ENCODE measurements around the gene SRGAP3.

Gene SRGAP3

DNA sequence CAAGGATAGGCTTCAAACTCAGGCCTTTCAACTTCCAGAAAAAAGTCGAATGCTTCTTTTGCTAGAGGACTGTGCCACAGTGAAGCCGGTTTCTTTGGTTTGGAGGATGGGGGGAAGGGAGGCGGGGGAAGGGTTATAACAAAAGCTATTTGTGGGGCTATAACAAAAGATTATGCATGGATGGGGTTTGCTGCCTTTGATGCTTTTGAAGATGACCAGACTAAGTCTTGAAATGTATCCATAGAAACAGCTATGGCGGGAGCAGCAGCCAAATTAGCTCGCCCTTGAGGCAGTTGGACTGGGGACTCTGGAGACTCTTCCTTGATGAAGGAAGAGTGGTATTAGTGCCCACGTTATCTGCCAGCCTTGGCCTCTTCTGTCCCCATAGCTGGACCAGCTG, 47.5 kb downstream of the SRGAP3 start:
- DNase-seq (ENCODE audit: low spot score), result no peak

DNA sequence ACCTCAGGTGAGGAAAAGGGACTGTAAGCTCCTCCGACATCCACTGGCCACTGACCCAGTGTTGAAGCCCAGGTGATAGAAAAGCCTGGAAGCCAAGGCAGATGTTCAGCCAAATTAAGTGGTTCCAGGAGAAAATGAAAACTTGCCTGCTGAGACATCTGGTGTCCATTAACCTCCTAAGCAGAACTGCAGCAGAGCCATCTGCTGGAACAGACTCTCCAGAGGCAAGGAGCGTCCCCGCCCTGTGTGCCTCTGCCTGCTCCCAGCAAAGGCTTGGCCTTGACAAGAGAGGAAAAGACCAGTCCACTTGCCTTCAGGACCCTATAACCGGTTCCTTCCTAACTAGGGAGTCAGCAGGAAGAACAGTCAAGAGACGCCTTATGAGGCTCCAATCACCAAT, 48.2 kb downstream of the SRGAP3 start:
- DNase-seq (ENCODE audit: low spot score), result no peak

DNA sequence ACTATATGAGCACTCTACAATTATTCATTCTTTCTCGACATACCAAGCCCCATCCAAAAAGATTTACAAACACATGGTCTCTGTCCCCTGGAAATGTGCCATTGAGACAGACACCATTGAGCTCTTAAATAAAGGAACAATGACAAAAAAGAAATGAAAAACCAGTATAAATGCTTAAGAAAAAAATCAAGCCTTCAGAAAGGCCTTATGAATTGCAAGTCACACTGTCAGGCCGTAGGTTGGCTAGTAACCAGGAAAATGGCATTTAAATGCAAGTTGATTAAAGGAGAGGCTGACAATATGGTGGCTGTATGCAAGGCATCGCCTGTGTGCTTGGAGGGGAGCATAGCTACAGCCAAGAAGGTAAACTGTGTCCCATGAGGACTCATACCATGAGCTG, 49.7 kb downstream of the SRGAP3 start:
- DNase-seq (ENCODE audit: low spot score), result no peak

DNA sequence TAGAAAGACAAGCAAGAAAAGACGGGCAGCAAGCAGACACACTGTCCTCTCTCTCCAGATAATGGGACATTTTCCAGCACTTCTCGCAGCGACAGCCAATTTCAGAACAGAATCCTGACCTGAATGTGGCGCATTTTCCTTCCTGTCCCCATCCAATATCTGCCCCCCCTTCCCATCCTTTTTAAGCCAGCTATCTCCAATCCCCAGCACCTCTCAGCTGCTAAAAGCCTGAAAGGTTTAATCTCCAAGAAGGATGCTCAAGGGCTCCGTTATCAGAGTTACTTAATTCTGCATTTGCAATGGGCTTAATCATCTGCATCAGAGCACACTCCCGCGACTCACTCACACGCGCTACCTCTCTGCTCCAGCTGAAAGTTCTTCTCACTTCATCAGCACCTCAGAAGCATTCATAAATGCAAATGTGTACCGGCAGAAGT, 50.5 kb downstream of the SRGAP3 start:
- no peak for DNase-seq (ENCODE audit: low spot score)

DNA sequence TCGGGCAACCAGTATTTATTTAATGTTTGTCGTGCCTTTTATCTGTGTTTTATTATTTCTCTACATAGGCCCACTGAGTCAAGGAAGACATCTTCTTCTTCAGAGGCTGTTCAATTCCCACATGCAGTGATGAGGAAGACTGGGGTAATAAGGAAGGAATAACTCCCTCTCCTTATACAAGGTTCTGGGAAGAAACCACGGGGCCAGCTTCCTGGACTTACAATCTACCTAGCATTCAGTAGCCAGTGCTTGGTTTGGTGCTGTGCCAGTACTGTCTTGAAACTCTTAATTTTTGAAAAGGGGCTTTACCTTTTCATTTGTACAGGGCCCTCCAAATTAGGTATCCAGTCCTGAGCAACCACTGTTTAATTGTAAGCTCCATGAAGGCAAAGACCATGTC, 51.2 kb downstream of the SRGAP3 start:
- DNase-seq (ENCODE audit: low spot score), result no peak

DNA sequence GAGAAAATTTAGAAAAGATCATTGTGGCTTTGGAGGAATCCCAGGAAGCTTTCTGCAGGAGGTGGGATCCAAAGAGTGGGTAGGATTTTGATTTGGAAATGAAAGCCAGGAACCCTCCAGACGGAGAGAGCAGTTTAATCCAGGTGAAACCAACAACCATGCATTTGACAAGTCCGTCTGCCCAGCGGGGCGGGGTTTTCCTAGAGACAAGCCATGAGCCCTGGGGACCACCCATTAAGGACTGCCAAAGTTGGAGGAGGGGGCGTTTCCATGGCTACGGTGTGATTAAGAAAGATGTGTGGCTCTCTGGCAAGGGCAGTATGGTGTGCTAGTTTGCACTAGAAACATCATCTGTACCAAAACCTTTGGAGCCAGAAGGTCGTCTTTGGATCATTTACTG, 53.4 kb downstream of the SRGAP3 start:
- no peak for DNase-seq (ENCODE audit: low spot score)

DNA sequence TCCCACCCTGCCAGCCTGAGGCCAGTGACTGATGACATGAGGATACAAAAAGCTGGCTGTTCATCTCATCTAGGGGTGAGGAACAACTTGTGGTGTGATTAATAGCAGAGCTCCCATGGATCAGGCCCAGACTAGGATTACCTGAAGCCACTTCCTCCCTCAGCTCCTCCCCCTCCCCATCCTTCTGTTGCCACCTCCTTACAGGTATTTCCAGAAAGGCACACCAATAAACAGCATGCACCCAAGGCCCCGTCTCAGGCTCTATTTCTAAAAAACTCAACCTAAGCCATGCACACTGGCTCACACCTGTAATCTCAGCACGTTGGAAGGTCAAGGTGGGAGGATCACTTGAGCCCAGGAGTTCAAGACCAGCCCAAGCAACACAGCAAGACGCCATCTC, 54.1 kb downstream of the SRGAP3 start:
- DNase-seq (ENCODE audit: low spot score), result no peak

DNA sequence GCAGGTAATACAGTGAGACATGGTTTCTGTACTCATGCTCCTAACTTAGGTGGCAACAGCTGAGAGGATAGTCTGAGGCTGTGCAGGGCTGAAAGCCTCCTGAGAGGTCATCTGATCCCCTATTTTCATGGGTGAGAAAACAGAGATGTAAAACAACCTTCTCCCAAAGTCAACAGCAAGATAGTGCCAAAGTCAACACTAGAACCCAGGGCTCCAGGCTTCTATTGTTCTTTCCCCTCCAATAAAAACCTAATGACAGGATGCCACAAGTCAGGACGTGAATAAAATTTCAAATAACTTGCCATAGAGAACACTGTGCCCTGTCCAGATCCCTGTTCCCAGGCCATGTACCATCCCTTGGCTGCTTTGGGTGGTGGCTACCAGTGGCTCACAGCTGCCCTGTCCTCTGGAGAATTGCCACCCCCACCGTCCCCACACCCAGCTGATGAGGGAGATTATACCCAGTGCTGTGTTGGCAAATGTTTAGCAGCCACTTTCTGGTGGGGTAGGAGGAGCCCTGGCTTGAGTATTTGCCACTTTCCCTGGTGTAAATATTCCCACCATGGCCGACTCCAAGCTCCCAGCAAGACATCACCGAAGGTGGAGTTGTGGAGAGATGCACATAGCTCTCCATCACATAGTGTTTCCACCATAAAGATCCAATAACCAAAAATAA, 54.8 kb downstream of the SRGAP3 start:
- DNase-seq (ENCODE audit: low spot score), result no peak

DNA sequence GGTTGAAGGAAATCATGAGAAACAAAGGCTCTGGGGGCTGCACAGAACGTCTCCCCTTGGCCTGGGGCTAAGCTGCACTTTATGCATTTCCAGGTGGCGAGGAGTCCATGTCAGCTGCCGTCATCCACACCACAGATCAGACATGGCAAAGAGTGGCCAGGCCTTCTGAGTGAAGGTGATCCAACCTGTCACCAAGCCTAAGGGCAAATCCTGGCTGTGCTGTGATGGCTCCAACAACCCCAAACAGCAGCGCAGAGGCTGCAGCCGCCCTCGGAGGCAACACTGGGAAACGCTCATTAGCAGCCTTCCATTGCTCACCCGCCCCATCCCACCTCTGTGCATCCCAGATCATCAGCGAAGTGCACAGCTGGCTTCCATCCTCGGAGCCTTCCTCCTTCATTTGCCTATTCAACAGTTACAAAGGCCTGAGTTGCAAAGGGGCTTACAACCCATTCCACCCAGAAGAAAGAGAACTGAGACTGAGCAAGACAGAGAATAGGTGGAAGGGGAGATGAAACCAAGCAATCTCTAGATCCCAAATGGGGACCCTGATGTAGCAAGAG, 55.7 kb downstream of the SRGAP3 start:
- DNase-seq (ENCODE audit: low spot score), result no peak

DNA sequence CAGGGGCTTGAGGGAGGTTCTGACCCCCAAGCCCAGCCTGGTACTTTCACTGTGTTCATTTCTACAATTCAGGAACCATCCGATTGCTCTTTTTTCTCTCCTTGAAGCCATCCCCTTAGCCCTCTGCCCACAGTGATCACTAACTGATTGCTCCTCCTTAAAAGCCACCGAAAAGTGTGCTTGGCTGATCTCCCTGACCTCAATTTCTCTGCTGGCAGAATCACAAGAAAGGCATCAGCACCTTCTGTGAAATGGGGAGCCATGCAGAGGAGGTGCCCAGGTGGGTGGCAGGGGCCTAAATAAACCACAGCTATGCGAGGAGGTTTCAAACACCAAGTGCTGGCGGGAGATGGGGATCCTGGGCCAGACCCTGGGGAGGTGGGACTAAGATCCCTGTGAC, 56.2 kb downstream of the SRGAP3 start:
- DNase-seq (ENCODE audit: low spot score), result no peak

DNA sequence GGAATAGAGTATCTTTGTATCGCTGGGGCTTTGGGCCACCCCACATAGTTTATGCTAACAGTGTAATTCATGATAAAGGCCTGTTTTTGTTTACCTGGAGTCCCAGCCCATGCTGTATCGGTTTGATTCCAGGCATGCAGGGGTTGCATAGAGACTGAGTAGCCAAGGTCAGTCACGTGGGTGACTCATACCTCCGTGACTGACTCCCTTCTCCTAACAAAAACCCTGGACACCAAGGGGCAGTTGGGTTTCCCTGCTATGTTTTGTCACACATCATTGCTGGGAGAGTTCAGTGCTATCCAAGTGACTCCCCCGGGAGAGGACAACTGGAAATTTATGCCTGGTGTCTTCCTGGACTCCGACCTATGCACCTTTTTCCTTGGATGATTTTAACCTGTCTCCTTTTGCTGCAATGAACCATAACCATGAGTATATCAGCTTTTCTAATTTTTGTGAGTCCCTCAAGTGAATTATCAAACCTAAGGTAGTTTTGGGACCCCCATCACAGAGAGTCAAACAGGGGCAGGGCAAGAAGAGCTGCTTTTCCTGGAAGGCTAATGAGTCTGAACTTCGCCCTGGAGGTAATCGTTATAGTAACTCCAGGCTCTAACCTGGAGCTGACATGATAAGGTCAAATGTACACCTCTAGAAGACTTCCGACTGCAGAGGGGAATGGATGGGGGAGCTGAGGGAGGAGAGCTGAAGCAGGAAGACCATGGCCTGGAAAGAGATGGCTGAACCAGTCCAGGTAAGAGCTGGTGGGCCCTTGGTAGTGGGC, 57.0 kb downstream of the SRGAP3 start:
- no peak for DNase-seq (ENCODE audit: low spot score)

DNA sequence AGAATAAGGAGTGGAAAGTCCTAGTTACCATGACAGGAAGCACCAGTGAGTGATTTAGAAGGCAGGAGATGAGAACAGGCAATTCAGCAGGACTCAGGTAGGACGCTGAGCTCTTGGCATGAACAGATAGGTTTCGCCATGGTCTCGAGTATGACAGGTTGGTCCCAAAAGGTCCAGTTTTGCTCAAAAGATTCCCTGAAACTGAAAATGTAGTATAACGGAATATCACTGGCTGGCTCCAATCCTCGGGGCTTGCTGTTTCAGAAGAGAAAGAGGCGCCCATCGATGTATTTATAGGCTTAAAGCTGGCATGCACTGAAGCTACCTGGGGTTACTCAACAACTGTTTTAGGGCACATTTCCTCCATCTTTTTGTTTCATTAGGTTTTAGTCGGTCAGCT, 59.2 kb downstream of the SRGAP3 start:
- no peak for DNase-seq (ENCODE audit: low spot score)

DNA sequence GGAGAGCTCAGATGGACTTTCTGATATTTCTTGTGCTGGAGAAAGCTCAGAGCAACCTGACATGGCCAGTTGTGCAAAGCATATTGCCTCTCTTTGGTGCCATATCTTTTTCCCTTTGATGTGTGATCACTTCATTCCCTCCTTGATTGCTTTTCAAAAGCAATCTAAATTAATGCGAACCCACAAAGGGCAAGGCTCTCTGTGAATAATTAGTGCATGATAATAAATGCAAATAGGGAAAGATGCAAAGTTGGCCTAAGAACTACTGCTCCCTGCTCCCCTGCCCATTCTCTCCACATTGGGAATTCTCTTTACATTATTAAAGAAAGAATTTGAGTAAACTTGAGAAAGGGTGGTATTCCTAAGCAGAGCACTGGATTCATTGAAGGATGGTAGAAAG, 60.9 kb downstream of the SRGAP3 start:
- DNase-seq (ENCODE audit: low spot score), result no peak

DNA sequence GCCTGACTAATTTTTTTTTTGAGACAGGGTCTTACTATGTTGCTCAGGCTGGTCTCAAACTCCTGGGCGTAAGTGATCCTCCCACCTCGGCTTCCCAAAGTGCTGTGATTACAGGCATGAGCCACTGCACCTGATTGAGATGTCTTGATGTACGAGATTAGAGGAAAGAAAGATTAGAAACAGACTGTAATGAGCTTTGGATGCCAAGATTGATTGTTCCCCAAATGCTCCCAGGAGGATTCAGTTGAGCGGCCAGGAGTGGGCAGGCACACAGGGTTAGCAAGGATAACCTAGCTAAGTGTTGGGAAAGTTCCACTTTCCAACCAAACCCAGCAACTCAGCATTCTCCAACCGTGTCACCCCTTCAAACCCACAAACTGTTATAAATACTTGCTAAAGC, 63.7 kb downstream of the SRGAP3 start:
- DNase-seq (ENCODE audit: low spot score), result no peak

DNA sequence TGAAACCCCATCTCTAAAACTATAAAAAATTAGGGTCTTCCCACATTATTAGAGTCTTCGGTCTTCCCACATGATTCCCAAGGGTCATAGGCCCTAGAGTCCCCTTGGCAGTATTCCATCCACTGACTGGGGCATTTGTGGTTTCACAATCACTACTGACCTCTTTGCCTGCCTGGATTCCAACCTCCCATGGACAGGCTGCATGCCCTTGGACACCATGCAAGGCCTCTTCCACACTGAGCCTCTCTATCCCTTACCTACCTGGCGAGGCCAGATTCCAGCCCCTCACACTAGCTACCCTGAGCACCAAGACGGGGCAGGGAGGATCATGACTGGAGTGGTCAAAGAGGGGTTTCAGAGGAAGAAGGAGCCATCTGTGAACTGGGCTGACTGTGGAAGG, 64.4 kb downstream of the SRGAP3 start:
- no peak for DNase-seq (ENCODE audit: low spot score)

DNA sequence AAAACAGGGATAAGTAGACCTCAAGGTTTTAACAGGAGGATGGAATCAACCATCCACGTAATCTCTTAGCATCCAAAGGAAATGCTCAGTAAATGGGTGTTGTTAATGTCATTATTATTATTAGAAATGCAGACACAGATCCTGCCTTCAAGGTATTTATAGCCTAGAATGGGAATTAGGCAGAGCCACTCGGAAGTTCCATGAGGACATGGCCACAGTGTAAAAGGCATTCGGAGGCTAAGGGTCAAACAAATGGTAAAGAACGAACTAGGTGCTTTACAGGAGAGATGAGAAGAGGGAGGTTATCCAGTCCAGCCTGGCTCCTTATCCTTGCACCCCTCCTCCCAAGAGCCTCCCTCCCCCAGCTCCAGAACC, 65.0 kb downstream of the SRGAP3 start:
- DNase-seq (ENCODE audit: low spot score), result no peak

DNA sequence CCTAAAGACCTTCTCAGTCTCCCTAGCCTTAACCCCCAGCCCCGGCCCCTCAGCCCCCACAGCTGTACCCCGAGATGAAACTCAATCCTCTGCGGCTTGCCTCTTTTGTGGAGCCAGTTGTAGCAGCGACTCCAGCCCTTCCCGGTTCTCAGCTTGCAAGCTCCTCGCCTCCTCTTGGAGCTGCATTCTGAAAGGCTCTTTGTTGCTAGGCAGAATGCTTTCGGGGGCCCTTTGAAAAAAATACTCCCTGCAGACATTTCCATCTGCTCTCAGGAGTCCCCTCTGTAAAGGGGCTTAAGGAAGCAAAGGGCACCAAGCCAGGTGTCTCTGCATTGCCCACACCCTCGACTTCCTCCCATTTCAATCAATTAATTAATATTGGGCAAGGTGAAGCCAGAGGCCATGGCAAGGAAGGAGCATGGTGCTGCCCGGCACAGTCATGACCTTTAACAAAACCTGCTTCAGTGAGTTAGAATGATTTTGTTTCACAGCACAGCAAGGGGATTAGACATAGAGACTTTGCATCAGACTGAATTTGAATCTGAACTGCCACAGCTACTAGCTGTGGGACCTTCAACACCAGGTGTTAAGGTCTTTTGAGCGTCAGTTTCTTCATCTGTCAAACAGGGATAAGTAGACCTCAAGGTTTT, 65.5 kb downstream of the SRGAP3 start:
- DNase-seq (ENCODE audit: low spot score), result no peak

DNA sequence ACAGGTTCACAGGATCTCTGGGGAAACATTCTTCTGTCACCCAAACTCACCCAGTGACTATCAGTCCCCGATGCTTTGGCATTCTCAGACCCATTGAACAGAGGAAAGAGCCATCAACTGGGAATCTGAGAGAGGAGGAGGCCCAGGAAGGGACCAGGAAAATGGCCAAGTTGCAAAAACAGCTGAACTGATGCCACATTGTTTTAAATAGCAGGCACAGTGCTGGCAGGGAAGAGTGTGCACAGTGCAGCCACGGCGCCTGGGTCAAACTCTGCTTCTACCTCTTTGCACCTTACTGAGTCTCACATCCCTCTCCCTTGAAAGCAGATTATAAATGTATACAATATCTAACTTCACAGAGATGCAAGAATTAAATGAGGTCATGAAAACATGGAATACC, 66.4 kb downstream of the SRGAP3 start:
- no peak for DNase-seq (ENCODE audit: low spot score)

DNA sequence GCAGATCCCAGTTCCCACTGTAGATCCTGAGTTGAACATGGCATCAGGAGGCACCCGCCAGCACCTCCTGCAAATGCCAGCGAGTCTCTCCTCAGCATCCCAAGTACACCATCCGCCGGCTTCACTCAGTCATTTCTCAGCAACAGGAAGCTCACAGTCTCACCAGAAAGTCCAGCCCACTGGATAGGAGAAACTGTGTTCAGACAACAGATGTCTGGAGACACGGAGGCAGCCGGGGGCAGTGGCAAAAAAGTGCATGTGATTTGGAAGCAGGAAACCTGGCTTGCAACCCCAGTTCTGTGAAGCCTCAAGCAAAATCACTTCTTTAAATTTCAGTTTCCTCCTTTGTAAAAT, 68.7 kb downstream of the SRGAP3 start:
- no peak for DNase-seq (ENCODE audit: low spot score)

DNA sequence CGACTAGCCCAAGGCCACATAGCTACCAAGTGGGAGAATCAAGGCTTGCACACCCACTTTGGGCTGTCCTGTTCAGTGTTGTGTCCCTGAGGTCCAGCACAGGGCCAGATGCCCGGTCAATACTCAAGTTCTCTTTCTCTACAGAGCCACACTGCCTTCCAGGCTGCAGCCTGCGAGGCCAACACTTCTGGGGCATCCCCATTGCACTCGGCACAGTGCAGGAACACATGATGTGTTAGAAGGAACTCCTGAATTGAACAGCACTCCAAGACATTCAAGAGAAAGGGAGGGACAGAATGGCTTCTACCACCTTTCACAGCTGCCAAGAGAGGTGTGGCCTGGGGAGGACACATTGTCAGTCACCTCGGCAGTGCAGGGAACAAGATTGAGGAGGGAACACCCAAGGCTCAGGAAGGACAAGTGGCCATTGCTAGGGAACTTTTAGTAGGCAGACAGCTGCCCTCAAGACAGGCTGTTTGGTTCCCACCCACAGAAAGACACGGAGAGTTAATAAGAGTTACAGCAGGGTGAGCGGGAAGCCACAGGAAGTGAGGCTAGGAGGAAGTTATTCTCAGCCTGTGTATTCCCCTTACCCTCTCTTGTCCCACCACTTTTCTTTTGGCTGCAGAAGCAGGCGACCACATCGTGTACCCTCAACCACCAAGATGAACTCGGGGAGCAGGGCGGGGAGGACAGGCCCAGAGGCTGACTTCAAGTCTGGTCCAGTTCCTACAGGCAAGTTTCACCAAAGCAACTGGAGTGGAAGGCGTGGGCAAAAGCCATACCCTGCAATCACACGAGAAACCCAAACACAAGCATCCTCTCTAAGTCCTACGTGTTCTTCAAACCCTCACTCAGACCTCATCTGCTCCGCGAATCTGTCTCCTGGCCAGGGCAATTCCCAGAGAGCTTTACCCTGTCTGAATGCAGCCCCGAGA, 69.4 kb downstream of the SRGAP3 start:
- no peak for DNase-seq (ENCODE audit: low spot score)

DNA sequence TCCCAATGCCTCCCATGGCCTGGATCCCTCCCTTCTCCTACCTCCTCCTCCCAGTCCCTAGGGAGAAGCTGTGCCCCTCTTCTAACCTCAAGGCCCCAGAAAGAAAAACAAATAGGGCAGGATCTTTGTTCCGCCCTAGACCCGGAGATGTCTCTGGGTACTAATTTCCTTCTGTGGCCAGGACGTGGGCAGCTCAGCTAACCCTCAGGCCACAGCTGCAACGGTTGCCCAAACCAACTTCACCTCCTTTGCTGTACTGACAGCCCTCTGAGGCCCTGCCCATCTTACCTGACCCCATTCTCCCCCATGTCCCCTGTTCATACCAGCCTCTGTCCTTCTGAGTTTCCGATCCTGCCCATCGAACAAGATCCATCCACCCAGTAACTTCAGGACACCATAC, 70.7 kb downstream of the SRGAP3 start:
- no peak for DNase-seq (ENCODE audit: low spot score)

DNA sequence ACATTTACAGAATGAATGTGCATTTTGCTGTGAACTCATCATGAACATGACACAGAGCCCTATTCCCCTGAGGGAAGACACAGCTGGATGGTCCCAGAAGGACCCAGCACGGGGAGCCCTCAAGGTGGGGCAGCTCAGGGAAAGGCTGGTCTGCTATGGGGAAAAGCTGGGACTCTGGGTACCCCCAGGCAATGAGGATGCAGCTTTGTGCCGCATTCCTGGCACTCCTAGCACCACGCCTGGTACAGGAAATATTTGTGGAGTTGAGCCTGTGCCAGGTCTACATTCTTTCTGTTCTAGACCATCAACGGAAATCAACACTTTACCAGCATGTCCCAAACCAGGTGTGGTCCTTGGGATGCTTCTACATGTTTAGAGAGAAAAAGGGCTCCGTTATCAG, 74.0 kb downstream of the SRGAP3 start:
- no peak for DNase-seq (ENCODE audit: low spot score)

Data from hematopoietic multipotent progenitor cell treated with erythropoietin and hydrocortisone succinate and interleukin-3 and kit ligand, for 17 days (in vitro differentiated cells).